IMR-90 (cell line): ENCODE results near the gene RRP1.

Source experiments
- BHLHE40 ChIP-seq: fragments of 150-350 bp; IDR thresholded peaks from 2 replicates; pipeline ENCODE4 v1.6.1; 2016; ENCODE audit warnings: mild to moderate bottlenecking, low read depth, low read length
- CHD1 ChIP-seq: IDR thresholded peaks from 2 replicates; pipeline ENCODE4 v1.6.1; 2012; ENCODE audit warnings: low read depth, low read length, improper control_type of control experiment
- MXI1 ChIP-seq: IDR thresholded peaks from 2 replicates; pipeline ENCODE4 v1.6.1; 2012; ENCODE audit warnings: low read depth, mild to moderate bottlenecking, low read length, moderate library complexity, borderline replicate concordance
- NFE2L2 ChIP-seq: fragments of 150-350 bp; IDR thresholded peaks from 2 replicates; pipeline ENCODE4 v1.6.1; 2016; ENCODE audit warnings: low read depth, mild to moderate bottlenecking, low read length
- POLR2A ChIP-seq: IDR thresholded peaks from 2 replicates; pipeline ENCODE4 v1.6.1; 2012; ENCODE audit warnings: mild to moderate bottlenecking, low read depth, low read length
- RAD21 ChIP-seq: IDR thresholded peaks from 2 replicates; pipeline ENCODE4 v1.6.1; 2012; ENCODE audit warnings: low read length, improper control_type of control experiment
- RCOR1 ChIP-seq: IDR thresholded peaks from 2 replicates; pipeline ENCODE4 v1.6.1; 2012; ENCODE audit warnings: mild to moderate bottlenecking, low read length, improper control_type of control experiment; ENCODE audit not compliant: insufficient replicate concordance
- RFX5 ChIP-seq: IDR thresholded peaks from 2 replicates; pipeline ENCODE4 v1.8.0; 2012; ENCODE audit warnings: low read depth, mild to moderate bottlenecking, low read length, moderate library complexity
- SMC3 ChIP-seq: fragments of 150-350 bp; IDR thresholded peaks from 2 replicates; pipeline ENCODE4 v1.6.1; 2016; ENCODE audit warnings: low read depth, mild to moderate bottlenecking, antibody characterized with exemption, low read length, moderate library complexity
- TF ChIP-seq, protein P1 (sequence below): fragments of 150-350 bp; IDR thresholded peaks from 2 replicates; pipeline ENCODE4 v1.6.1; 2016; ENCODE audit warnings: low read depth, mild to moderate bottlenecking, low read length, moderate library complexity, borderline replicate concordance
- TF ChIP-seq, protein P2 (sequence below): conservative IDR thresholded peaks from 2 replicates; pipeline ENCODE4 v1.5.1; 2012; ENCODE audit warnings: mild to moderate bottlenecking, low read depth, low read length, improper control_type of control experiment
- TF ChIP-seq, protein P3 (sequence below): fragments of 150-350 bp; IDR thresholded peaks from 2 replicates; pipeline ENCODE4 v1.6.1; 2017; ENCODE audit warnings: mild to moderate bottlenecking, antibody characterized with exemption, low read length, low read depth

DNA sequence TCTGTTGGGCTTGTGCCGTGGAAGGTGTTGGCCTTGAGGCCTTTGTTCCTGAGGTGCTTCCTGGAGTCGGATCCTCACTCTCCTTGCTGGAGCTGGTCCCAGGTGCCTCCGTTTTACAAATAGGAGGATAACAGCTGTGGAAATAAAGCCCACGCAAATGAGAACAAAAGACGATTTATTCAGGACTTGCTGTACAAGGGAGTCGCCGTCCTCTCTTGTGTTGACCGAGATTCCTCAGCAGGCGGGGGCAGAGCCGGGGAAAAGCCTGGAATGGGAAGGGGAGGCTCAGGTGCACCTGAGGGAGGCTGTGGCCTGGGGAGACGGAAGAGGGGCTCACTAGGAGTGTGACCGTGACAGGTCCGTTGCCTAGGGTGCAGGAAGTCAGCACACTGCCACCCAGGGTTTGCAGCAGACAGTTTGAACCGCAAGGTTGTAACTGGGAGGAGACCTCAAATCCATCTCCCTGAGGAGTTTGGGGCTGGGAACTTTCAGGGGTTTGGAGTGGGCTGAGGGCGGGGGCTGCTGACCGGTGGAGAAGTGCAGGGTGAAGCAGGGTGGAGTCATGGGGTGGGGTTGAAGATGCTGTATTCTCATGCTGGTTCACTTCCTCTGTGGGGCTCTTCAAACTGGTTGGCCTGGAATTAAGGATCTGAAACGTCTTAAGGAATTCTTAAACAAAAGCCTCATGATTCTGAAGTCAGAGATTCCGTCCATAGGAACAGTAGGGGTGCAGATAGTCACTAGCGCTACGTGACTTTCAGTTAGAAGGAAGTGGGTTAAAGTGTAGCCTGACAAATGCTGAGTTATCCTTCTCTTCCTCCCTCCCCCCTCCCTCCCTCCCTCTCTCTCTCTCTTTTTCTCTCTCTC, 10.7 kb upstream of the RRP1 start:
- TF ChIP-seq, protein P1, sequence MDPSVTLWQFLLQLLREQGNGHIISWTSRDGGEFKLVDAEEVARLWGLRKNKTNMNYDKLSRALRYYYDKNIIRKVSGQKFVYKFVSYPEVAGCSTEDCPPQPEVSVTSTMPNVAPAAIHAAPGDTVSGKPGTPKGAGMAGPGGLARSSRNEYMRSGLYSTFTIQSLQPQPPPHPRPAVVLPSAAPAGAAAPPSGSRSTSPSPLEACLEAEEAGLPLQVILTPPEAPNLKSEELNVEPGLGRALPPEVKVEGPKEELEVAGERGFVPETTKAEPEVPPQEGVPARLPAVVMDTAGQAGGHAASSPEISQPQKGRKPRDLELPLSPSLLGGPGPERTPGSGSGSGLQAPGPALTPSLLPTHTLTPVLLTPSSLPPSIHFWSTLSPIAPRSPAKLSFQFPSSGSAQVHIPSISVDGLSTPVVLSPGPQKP: no peak
- TF ChIP-seq, protein P2, sequence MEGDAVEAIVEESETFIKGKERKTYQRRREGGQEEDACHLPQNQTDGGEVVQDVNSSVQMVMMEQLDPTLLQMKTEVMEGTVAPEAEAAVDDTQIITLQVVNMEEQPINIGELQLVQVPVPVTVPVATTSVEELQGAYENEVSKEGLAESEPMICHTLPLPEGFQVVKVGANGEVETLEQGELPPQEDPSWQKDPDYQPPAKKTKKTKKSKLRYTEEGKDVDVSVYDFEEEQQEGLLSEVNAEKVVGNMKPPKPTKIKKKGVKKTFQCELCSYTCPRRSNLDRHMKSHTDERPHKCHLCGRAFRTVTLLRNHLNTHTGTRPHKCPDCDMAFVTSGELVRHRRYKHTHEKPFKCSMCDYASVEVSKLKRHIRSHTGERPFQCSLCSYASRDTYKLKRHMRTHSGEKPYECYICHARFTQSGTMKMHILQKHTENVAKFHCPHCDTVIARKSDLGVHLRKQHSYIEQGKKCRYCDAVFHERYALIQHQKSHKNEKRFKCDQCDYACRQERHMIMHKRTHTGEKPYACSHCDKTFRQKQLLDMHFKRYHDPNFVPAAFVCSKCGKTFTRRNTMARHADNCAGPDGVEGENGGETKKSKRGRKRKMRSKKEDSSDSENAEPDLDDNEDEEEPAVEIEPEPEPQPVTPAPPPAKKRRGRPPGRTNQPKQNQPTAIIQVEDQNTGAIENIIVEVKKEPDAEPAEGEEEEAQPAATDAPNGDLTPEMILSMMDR: no peak
- TF ChIP-seq NFE2L2 (no peak), RFX5 (no peak), MXI1 (no peak), SMC3 (no peak), POLR2A (no peak), RCOR1 (no peak), BHLHE40 (no peak), RAD21 (no peak), CHD1 (no peak)
- TF ChIP-seq, protein P3, sequence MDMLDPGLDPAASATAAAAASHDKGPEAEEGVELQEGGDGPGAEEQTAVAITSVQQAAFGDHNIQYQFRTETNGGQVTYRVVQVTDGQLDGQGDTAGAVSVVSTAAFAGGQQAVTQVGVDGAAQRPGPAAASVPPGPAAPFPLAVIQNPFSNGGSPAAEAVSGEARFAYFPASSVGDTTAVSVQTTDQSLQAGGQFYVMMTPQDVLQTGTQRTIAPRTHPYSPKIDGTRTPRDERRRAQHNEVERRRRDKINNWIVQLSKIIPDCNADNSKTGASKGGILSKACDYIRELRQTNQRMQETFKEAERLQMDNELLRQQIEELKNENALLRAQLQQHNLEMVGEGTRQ: no peak
